Fibroblast of peridontal ligament (primary cell): ENCODE results near the gene COL4A2.

ENCODE experiments used
- DNase-seq: peaks from one replicate; pipeline ENCODE4 v3.0.0-alpha.2; 2010; ENCODE audit errors: extremely low read depth

Gene COL4A2

DNA sequence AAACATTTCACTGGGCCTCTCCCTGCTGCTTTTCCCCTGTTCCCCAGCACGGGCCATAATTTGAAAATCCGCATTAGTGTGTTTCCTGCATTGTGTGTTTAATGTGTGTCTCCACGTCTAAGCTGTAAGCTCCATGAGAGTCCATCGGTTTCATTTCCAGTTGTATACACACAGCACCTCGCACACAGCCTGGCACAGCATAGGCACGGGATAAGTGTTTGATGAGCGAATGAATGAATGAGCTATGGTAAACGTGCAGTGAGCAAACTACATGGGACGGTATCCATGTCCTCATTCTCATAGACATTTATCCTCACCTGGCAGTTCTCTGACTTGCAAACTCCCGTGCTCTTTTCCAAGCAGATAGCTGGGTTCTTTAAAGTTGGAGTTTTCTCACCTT is 148.4 kb downstream of the COL4A2 start:
- no peak for DNase-seq

DNA sequence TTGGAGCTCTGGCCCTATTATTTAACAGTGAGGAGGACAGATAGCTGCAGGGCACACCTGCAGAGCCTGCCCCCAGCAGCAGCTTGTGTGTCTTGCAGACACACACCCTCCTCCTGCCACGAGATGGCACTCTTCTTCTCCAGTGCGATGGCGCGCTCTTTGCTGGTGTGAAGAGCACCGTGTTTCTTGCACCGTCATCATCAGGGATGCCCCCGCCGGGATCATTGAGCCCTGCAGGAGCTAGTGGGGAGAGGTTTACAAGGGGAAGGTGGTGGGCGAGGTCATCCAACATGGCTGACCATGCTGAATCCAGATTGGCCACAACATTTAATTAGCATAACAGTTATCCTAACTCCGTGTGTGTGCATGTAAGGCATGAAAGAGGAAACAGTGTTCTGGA is 148.9 kb downstream of the COL4A2 start:
- DNase-seq = peak; percentile 69

DNA sequence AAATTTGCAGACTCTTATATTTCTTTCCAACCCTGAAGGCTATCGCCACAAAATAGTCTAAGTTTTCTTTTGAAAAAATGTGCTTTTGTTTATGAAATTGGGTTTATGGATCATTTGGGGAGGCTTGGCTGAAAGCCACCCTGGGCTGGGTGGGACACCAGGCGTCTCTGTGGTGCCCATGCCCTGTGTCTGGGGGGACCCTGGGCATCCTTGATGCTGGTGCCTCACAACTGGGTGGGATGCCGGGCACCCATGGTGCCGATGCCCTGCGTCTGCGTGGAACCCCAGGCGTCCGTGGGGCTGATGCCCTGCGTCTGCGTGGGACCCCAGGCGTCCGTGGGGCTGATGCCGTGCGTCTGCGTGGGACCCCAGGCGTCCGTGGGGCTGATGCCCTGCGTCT is 149.5 kb downstream of the COL4A2 start:
- no peak for DNase-seq

DNA sequence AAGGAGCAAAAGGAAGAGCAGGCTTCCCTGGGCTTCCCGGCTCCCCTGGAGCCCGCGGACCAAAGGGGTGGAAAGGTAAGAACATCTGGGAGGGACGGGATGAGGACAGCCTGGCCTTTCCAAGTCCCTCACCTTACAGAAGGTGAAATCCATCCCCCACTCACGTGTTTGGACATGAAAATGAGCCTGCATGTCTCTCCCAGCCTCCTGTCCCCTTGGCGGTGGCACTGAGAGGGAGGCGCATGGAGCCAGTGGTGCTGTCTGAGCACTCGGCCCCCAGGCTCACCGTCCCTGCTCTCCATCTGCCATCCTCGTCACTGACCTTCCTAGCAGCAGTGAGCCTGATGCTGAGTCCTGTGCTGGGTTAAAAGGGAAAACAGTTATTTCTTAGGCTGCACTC is 150.3 kb downstream of the COL4A2 start:
- DNase-seq = no peak

DNA sequence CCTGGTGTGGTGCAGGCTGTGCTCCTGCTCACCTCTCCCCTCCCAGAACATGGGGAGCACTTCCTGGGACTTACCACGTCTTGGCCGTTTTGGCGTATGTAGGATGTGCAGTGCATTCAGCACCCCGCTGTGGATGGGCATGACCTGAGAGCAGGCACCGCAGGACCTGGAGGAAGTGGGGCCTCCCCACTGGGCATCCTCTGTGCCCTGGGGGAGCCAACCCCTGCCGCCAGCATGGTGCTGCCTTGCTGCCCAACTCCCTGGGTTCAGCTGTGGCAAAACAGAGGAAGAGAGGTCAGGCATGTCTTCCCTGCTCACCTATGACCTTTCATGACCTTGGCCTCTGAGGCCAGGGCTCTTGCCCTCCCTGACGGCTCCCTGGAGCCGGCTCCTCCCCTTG is 150.9 kb downstream of the COL4A2 start:
- DNase-seq = no peak

DNA sequence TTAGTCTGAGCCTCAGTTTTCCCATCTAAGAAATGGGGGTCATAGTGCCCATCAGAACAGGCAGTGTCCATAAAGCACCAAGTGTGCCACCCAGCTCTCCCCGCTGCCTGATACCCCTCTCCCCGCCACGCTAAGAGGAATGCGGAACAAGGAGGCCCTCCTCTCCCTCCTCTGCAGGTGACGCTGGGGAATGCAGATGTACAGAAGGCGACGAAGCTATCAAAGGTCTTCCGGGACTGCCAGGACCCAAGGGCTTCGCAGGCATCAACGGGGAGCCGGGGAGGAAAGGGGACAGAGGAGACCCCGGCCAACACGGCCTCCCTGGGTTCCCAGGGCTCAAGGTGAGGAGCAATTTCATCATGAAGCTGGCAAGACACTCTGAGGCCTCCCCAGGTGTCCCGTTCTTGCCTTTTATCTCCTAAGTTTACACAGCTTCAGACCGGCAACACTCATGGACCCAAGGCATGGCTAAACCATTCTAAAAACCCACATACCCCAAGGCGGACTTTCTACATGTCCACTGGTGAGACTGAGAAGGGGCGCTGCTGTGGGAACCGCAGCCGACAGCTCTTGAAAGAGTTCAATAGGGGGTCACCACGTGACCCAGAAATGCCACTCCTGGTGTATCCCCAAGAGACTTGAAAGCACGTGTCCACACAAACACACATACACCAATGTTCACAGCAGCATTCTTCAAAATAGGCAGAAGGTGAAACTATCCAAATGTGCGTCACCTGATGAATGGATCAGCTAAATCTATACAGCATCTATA is 151.7 kb downstream of the COL4A2 start:
- DNase-seq = no peak

DNA sequence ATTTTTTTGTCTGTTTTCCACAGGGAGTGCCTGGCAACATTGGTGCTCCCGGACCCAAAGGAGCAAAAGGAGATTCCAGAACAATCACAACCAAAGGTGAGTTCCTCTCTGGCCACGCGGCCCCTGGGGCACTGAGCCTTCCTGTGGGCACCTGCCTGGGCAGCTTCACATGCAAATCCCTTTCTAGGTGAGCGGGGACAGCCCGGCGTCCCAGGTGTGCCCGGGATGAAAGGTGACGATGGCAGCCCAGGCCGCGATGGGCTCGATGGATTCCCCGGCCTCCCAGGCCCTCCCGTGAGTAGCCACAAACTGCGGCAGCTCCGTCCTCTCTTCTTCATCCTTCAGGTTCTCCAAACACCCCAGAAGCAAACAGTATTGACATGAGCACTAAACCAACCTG is 155.0 kb downstream of the COL4A2 start:
- no peak for DNase-seq

DNA sequence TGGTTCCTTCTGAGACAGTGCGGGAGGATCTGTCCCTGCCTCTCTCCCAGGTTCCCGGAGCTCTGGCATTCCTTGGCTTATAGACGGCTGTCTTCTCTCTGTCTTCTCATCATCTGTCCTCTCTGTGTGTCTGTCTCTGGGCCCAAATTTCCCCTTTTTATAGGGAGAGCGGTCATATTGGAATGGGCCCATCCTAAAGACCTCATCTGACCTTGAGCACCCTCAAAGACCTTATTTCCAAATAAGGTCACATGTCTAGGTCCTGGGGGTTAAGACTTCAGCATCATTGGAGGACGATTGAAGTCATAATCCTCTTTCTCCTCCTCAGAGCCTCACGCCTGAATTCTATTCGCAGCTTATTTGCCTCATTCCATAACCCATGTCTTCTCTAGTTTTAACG is 156.1 kb downstream of the COL4A2 start:
- no peak for DNase-seq

DNA sequence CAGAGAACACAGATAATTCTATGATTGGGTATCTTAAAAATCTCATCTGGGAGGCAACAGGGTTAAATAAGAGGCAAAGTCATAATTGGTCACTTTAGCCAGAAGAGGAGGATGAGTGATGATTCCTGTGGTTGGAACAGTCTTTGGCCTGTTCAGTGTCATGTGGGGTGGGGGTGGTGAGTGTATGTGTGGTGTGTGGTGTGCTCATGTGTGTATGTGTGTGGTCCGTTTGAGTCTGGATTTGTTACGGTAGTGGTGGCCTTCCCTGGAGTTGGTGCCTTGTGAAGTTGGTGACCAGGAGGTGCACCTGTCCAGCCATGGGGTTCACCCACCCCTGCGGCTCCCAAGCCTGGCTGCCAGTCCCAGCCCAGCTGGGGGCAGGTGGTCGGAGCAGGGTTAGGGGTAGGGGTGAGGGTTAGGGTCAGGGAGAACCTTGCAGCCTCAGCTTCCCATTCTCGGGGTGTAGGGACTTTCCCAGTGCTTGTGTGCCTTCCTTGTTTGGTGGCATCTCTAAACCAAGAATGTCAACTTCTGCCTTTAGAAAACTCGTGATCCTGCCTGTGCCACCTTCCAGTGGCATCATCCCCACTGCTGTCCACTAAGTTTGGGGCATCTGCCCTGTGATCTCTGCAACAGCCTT is 156.9 kb downstream of the COL4A2 start:
- no peak for DNase-seq

DNA sequence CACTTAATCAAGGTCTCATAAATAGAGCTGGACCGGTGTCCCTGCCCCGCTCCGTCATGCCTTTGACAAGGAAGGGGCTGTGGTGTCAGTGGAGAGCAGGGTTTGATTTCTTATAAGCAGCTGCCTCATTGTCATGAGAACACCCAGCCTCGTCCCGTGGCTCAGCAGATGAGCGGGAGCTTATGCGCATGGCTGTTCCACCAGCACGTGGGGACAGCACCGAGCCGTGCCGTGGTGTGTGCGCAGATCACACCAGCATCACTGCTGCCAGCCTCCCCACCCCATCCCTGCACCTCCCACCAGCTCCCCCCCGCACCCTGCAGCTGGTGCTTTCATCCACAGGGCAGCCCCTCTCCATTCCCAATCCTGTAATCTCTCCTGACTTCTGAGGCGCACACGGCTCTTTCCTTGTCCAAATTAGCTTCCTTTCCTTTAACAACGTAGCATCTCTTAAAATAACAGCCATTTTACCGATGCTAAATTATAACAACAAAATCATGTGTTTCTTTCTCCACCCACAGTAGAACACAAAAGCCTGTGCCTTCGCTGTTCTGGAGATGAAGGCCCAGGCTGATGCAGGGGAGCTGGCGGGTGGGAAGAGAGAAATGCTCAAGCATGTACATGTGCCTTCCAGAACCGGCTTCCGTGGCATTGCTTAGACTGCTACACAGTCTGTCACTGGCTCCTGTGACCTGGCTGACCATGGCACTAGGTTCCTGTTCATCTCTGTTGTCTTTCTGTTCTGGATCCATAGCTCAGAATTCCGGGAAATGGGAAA is 157.7 kb downstream of the COL4A2 start:
- no peak for DNase-seq

DNA sequence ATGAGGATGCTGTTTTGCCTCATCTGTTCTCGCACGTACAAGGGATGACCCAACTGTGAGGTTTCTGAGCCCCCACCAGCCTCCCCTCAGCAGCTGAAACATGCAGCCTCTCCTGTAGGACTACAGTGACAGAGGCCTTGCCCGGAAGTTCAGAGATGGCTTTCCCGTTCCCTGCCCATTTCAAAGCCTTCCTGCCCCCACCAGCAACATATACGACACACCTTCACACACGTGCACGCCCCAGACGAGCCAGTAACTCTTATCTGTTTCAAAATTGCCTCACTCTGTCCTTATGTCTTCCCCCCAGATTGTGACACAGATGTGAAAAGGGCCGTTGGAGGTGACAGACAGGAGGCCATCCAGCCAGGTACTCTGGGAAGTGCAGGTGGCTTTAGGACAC is 158.6 kb downstream of the COL4A2 start:
- no peak for DNase-seq

DNA sequence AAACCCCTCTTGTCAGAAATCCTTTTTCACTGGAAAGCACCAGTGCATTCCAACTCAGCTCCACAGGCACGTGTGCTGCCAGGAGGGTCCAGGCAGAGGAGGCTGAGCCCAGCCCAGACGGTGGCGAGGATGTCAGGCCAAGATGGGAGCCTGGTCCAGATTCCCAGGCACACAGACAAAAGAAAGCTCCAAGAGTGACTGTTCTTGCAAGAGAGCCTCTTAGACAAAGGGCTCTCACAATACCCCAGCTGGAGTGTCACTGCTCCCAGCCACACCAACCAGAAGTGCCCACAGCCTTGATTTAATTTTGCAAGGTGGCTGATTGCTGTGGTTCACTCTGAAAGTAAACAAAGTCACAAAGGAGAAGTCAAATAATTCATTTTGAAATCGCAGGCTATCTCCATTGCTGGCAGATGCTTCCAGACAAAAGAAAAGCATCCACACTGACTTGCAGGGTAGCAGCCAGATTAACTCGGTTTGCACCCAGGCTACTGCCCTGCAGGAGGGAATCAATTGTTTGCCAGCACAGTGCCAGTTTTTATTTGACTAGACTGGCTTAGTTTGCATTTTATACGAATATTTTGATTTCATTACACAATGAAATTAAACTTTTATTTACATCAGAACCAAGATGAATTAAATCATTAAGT is 159.3 kb downstream of the COL4A2 start:
- no peak for DNase-seq

DNA sequence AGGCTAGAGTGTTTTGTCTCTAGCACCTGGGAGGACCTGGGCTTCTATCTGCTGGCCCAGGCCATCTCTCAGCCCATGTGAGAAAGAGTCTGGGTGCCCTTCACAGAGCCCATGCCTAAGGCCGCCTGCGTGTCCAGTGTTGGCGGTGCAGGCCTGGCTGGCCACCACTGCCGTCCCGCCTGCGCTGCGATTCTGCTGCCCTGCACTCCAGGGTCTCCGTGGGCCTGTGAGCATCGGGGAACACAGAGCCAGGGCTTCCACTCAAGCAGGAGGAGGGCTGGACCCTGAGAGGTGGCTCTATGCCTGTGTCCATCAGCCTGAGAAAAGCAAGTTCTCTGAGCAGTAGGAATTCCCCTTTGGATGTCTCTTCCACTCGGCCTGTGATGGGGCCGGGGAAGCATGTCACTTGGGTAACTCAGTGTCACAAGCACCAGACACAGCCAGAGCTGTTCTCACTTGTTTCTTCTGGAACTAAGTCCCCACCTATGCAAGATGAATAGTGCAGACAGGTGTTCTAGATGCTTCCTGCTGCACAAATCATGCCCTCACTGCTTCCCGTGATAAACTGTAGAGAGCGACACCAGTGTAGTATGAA is 160.5 kb downstream of the COL4A2 start:
- DNase-seq = no peak

DNA sequence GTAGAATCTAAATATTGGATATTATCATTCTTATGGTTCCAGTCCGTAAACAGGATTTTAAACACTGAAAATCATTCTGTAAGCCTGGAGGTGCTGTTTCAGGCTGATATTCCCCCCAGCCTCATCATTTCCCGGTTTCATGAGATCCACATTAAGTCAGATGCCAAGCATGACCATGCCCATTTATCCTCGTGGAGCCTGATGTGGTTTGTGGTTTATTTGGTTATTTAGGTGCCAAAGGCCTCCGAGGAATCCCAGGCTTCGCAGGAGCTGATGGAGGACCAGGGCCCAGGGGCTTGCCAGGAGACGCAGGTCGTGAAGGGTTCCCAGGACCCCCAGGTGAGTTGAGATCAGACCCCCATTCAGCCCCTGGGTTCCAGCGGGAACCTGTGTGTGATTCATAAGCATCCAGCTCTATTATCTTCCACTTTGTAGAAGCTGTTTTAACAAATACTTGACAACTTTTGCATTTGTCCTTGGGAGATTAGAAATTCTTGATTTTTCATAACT is 162.0 kb downstream of the COL4A2 start:
- DNase-seq = no peak

DNA sequence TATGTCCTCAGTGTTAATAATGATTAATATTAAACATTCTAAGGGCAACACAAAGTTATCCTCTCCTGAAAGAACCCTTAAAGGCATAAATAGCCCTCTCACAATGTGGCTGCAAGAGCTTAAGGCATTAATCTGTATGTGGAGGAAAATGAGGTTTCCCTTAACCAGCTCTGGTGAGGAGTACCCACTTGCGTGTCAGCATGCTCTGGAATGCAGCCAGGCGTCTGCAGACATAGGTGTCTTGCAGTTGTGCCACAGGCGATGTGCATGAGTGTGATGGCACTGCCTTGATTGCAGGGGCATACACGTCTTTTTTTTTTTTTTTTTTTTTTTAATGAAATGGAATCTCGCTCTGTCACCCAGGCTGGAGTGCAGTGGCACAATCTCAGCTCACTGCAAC is 162.5 kb downstream of the COL4A2 start:
- no peak for DNase-seq

DNA sequence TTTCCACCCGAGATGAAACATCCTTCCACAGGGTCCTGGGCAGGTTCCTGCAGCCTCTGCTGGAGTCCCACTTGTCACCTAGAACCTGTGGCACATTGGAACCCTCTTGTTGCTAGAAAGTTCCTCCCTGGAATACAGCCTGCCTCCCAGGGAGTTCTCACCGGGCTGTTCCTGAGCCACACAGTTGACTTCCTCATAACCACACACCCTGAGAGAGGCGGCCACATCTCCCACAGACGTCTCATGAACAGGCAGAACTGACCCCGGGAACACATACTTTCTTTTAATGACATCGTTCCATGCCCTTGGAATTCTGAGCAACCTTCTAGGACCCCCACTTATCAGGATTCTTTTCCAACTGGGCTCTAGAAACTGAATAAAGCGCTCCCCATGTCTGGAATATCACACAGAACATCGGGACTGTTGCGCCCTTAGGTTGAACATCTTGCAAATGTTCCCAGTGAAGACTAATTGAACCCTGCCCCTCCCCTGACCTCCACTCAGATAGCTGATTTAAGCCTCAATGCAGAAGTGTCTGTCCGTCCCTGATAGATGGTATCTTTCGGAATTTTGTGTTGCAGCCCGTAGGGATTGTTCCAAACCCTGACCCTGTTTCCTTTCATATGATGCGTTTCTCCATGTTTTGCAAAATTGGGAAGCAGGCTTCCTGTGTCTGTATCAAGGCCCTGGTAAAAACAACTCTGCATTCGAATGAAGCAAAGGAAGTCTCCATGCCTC is 163.4 kb downstream of the COL4A2 start:
- no peak for DNase-seq

DNA sequence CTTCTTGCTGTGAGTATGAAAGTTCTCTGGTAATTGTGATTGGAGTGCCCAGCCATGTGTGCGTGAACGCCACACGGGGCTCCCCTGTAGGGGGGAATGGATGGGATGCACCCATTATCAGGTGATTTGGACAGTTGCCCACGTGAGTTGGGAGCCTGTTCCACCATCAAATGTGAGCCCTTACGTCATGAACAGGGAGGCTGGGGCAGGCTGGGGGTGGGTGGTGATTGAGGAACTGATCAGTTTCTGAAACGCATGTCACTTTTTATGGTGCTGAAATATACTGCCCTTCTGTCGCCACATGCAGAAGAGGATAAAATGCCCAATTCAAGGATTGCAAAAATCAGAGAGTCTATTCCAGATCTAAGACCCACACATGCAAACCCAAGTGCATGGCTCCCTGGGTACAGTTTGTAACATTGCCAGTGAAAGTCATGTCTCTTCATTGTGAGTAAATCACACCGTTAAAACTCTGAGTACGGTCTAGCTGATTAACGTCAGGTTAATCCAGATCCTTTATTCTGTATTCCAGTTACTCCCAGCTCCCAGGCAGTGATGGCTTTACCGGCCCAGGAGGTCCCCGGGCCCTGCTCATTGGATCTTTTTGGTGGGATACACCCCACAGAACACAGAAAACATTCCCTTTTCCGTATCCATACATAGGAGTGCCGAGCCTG is 164.2 kb downstream of the COL4A2 start:
- no peak for DNase-seq

DNA sequence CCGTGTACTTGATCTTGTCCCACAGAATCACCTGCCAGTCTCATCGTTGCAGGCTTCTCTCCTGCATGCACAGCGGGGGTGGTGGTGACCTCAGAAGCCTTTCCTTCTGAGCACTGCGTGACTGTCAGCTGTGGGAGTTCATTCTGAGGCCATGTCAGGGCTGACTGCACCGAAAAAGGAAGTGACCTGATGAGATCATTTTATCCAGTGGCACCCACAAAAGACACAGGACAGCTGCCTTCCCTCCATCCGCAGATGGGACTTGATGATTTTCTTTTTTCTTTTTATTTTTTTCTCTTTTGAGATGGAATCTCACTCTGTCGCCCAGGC is 164.7 kb downstream of the COL4A2 start:
- DNase-seq = no peak

DNA sequence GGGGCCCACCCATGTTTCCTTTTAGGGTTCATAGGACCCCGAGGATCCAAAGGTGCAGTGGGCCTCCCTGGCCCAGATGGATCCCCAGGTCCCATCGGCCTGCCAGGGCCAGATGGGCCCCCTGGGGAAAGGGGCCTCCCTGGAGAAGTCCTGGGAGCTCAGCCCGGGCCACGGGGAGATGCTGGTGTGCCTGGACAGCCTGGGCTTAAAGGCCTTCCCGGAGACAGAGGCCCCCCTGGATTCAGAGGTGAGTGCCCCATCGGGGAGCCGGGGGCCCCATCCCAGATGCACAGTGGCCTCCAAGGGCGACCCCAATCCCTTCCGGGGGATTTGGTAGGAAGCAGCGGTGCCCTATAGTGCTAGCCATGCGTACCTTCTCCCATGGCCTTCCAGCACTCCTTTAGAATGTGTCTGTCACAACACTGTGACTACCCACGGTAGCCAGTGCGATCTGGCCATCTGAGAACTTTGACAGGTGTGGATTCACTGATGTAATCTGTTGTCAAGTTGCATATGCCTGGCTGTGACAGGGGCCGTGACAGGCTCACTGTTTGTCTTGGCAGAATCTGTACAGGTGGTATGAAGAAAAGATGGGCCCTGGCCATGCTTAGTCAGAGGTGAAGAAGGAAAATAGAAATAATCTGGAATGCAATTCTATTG is 165.9 kb downstream of the COL4A2 start:
- no peak for DNase-seq

DNA sequence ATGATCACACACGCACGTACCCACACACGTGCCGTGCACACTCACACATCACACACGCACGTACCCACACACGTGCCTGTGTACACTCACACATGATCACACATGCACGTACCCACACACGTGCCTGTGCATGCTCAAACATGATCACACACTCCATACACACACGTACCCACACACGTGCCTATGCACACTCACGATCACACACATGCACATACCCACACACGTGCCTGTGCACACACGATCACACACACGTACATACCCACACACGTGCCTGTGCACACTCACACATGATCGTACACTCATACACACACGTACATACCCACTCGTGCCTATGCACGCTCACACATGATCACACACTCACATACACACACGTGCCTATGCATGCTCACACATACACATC is 167.6 kb downstream of the COL4A2 start:
- no peak for DNase-seq
